Calu3 (cell line): ENCODE results near the gene TCF23. TPM values are rescaled to one million over a fixed set of nuclear protein-coding genes. Genes with fewer than 3 reads are reported as not detected.

ENCODE experiments used
- BruUV-seq: library from RNA; stranded (reverse); fragments of 400-500 nt; replicated peaks from 2 replicates; lab custom pipeline; 2021; lab: Mats Ljungman, UMichigan
- CTCF ChIA-PET: fragments of 300-600 bp; sonication (Branson Sonifier 250); formaldehyde crosslinking; loops from one replicate; lab custom pipeline; 2022; ENCODE audit warnings: antibody characterized with exemption; lab: Charles Lee
- DNase-seq: peaks from one replicate; pipeline ENCODE4 v3.0.0; 2022
- H3K27ac Mint-ChIP-seq: one replicate; pipeline ENCODE4 v1.8.0; 2022; ENCODE audit warnings: mixed read lengths; ENCODE audit not compliant: unreplicated experiment
- H3K27me3 Mint-ChIP-seq: one replicate; pipeline ENCODE4 v1.8.0; 2022; ENCODE audit warnings: mixed read lengths; ENCODE audit not compliant: unreplicated experiment
- H3K36me3 Mint-ChIP-seq: one replicate; pipeline ENCODE4 v1.8.0; 2022; ENCODE audit warnings: mild to moderate bottlenecking, moderate library complexity, mixed read lengths; ENCODE audit not compliant: insufficient read depth, unreplicated experiment
- H3K4me1 Mint-ChIP-seq: one replicate; pipeline ENCODE4 v1.8.0; 2022; ENCODE audit warnings: mild to moderate bottlenecking, low read depth, mixed read lengths; ENCODE audit not compliant: unreplicated experiment
- H3K4me3 Mint-ChIP-seq: one replicate; pipeline ENCODE4 v1.8.0; 2022; ENCODE audit warnings: mild to moderate bottlenecking, low read depth, moderate library complexity, mixed read lengths; ENCODE audit not compliant: unreplicated experiment
- H3K9me3 Mint-ChIP-seq: one replicate; pipeline ENCODE4 v1.8.0; 2022; ENCODE audit warnings: low read depth, mixed read lengths; ENCODE audit not compliant: unreplicated experiment
- CTCF ChIP-seq: fragments of 200-600 bp; IDR thresholded peaks from one replicate; pipeline ENCODE4 v1.8.0; 2022; ENCODE audit warnings: antibody characterized with exemption; ENCODE audit not compliant: unreplicated experiment
- intact Hi-C: fragments of 100-400 bp; cut with micrococcal nuclease; formaldehyde crosslinking; loops from one replicate; pipeline ENCODE4 v1.10.0; 2022; ENCODE audit not compliant: unreplicated experiment
- total RNA-seq: library from RNA; stranded (reverse); gene quantifications from 2 replicates; pipeline ENCODE4 v1.2.3, GENCODE V29; 2022

TCF23 gene
- total RNA-seq, 1 experiment from 2014 or later, result not detected

GRCh38 chr2:27155069-27155520 is 6.3 kb downstream of the TCF23 start:
- H3K4me3 Mint-ChIP-seq, result no peak overlapping the region
- no TSS peak for BruUV-seq
- no peak for TF ChIP-seq CTCF
- no peaks in the 10 kb centered on the region for H3K9me3 Mint-ChIP-seq
- peaks cover 47% of the 10 kb centered on the region for H3K27me3 Mint-ChIP-seq
- intact Hi-C loops, result no loop called here
- DNase-seq, result no peak
- CTCF ChIA-PET, result no interaction called here
- no peak overlapping the region for H3K27ac Mint-ChIP-seq
- no peaks in the 10 kb centered on the region for H3K4me1 Mint-ChIP-seq
- no peaks in the 10 kb centered on the region for H3K36me3 Mint-ChIP-seq

- Mint-ChIP-seq H3K9me3 (no peaks in the 10 kb centered on the region), H3K27me3 (peaks cover 29% of the 10 kb centered on the region), H3K4me1 (peaks cover 11% of the 10 kb centered on the region), H3K4me3 (no peak overlapping the region), H3K27ac (no peak overlapping the region), H3K36me3 (no peaks in the 10 kb centered on the region)
- BruUV-seq, result no TSS peak
- intact Hi-C loops, result no loop called here
- DNase-seq, result no peak
- CTCF ChIA-PET, result interaction anchor here (0.5 to 0.6 kb wide), 2 partner anchors 196 to 1142 kb away, joined by 3 read pairs; no protein-coding TSS in a partner anchor
- TF ChIP-seq CTCF, result no peak
These were observed 9.7 kb downstream of the TCF23 start for GRCh38 chr2:27158468-27158867.

GRCh38 chr2:27159271-27159670 is 10.5 kb downstream of the TCF23 start:
- Mint-ChIP-seq H3K4me1 (peaks cover 11% of the 10 kb centered on the region), H3K27ac (no peak overlapping the region), H3K27me3 (peaks cover 21% of the 10 kb centered on the region), H3K36me3 (no peaks in the 10 kb centered on the region), H3K4me3 (no peak overlapping the region), H3K9me3 (no peaks in the 10 kb centered on the region)
- no peak for DNase-seq
- intact Hi-C loops, result no loop called here
- CTCF ChIA-PET, result interaction anchor here (0.5 kb wide), 1 partner anchor 195 kb away, joined by 3 read pairs; no protein-coding TSS in a partner anchor
- BruUV-seq, result no TSS peak
- TF ChIP-seq CTCF, result no peak

- Mint-ChIP-seq H3K27me3 (peaks cover 15% of the 10 kb centered on the region), H3K4me3 (no peak overlapping the region), H3K36me3 (no peaks in the 10 kb centered on the region), H3K27ac (no peak overlapping the region), H3K9me3 (no peaks in the 10 kb centered on the region), H3K4me1 (peaks cover 11% of the 10 kb centered on the region)
- no peak for DNase-seq
- no peak for TF ChIP-seq CTCF
- no TSS peak for BruUV-seq
- intact Hi-C loops, result no loop called here
- CTCF ChIA-PET, result interaction anchor here (0.6 kb wide), 1 partner anchor 337 kb away, joined by 5 read pairs; the partner anchor contains the start of gene GCKR
These were observed 11.4 kb downstream of the TCF23 start for GRCh38 chr2:27160191-27160590.
